ENCODE measurements around the gene FABP2. TPM values are rescaled to one million over a fixed set of nuclear protein-coding genes. Genes with fewer than 3 reads are reported as not detected.

FABP2 gene
- total RNA-seq, 1 experiment from 2014 or later: not detected

Other genes with a start within 250 kb of the FABP2 start
- gene MYOZ2, start 186.3 kb downstream of the FABP2 start, total RNA-seq (2014; rRNA removed; shearing (Covaris generic)): not detected in 2 replicates
- 16.5 and 26.5 TPM in 2 replicates for gene USP53, start 109.4 kb downstream of the FABP2 start, total RNA-seq (2014; rRNA removed; shearing (Covaris generic))

Data from H7 (cell line).